CD14-positive monocyte (primary cell): Measurements from ENCODE around the gene EPO. TPM values are rescaled to one million over a fixed set of nuclear protein-coding genes. Genes with fewer than 3 reads are reported as not detected.

ENCODE experiments used
- DNase-seq, 3 donors: peaks; one replicate each; pipeline ENCODE4 v3.0.0-alpha.2; 2011 to 2022
- H2AFZ ChIP-seq: 2 replicates; pipeline ENCODE4 v1.6.0; 2012; ENCODE audit warnings: mild to moderate bottlenecking, low read depth, low read length, inconsistent platforms; ENCODE audit not compliant: insufficient read depth, poor library complexity, severe bottlenecking
- H3K27ac ChIP-seq, 2 donors: 1 replicate in 1 of 2; 2 replicates in 1 of 2; pipeline ENCODE4 v1.5.1; 2012 to 2013; ENCODE audit warnings: low read length in 2 of 2, control low read depth in 1 of 2, inconsistent platforms in 1 of 2, low read depth in 1 of 2, mild to moderate bottlenecking in 1 of 2
- H3K27me3 ChIP-seq, 2 donors: one replicate each; pipeline versions ENCODE4 v1.6.0 to v1.6.1; 2011 to 2013; ENCODE audit warnings: low read length in 2 of 2; ENCODE audit not compliant: control insufficient read depth in 2 of 2, insufficient read depth in 2 of 2
- H3K36me3 ChIP-seq, 2 donors: replicated peaks in 1 of 2; 1 replicate in 1 of 2; 2 replicates in 1 of 2; pipeline versions ENCODE4 v1.5.1 to v1.6.1; 2012 to 2013; ENCODE audit warnings: low read length in 2 of 2, control low read depth in 1 of 2, inconsistent platforms in 1 of 2, mild to moderate bottlenecking in 1 of 2; ENCODE audit not compliant: insufficient read depth in 2 of 2, control insufficient read depth in 1 of 2
- H3K4me1 ChIP-seq, 2 donors: 1 replicate in 1 of 2; 2 replicates in 1 of 2; pipeline versions ENCODE4 v1.5.1 to v1.6.1; 2012 to 2013; ENCODE audit warnings: low read length in 2 of 2, control low read depth in 1 of 2, inconsistent platforms in 1 of 2, mild to moderate bottlenecking in 1 of 2, moderate library complexity in 1 of 2; ENCODE audit not compliant: insufficient read depth in 2 of 2, control insufficient read depth in 1 of 2
- H3K4me2 ChIP-seq: replicated peaks from 2 replicates; pipeline ENCODE3; 2012; ENCODE audit warnings: low read length, moderate library complexity, mild to moderate bottlenecking; ENCODE audit not compliant: poor library complexity, severe bottlenecking; ENCODE audit errors: extremely low read depth
- H3K4me3 ChIP-seq, 3 experiments: fragments of 200-600 bp in 1 of 3; sonication (generic) in 1 of 3; replicated peaks in 1 of 3; 1 replicate in 2 of 3; 2 replicates in 1 of 3; pipeline ENCODE4 v1.5.1; 2011 to 2013; ENCODE audit warnings: low read length in 3 of 3, mild to moderate bottlenecking in 3 of 3, control low read depth in 2 of 3, low read depth in 2 of 3, inconsistent platforms in 1 of 3, moderate library complexity in 1 of 3
- H3K79me2 ChIP-seq: 2 replicates; pipeline ENCODE4 v1.6.0; 2012; ENCODE audit warnings: mild to moderate bottlenecking, control low read depth, inconsistent platforms, low read length, moderate library complexity; ENCODE audit not compliant: insufficient read depth
- H3K9ac ChIP-seq: 2 replicates; pipeline ENCODE4 v1.6.0; 2017; ENCODE audit warnings: low read length, mild to moderate bottlenecking; ENCODE audit not compliant: insufficient read depth, poor library complexity, severe bottlenecking
- H3K9me3 ChIP-seq, 2 donors: replicated peaks in 1 of 2; 1 replicate in 1 of 2; 2 replicates in 1 of 2; pipeline versions ENCODE4 v1.5.1 to v1.6.1; 2012 to 2013; ENCODE audit warnings: low read length in 2 of 2, control low read depth in 1 of 2; ENCODE audit not compliant: control insufficient read depth in 1 of 2, insufficient read depth in 1 of 2
- H4K20me1 ChIP-seq: 2 replicates; pipeline ENCODE4 v1.6.0; 2012; ENCODE audit warnings: mild to moderate bottlenecking, low read length, control low read depth, moderate library complexity; ENCODE audit not compliant: insufficient read depth
- H3K27ac Mint-ChIP-seq, 7 donors: one replicate each; pipeline ENCODE4 v1.8.0; 2020; ENCODE audit warnings: mild to moderate bottlenecking in 7 of 7, mixed read lengths in 7 of 7, moderate library complexity in 6 of 7, inconsistent platforms in 2 of 7
- H3K27me3 Mint-ChIP-seq, 3 donors: one replicate each; pipeline ENCODE4 v1.8.0; 2021 to 2022; ENCODE audit warnings: low read depth in 3 of 3, mild to moderate bottlenecking in 3 of 3, mixed read lengths in 3 of 3, moderate library complexity in 3 of 3, inconsistent platforms in 1 of 3
- H3K36me3 Mint-ChIP-seq, 2 donors: one replicate each; pipeline ENCODE4 v1.8.0; 2020; ENCODE audit warnings: mixed read lengths in 2 of 2, inconsistent platforms in 1 of 2, mild to moderate bottlenecking in 1 of 2
- H3K4me1 Mint-ChIP-seq: one replicate; pipeline ENCODE4 v1.8.0; 2020; ENCODE audit warnings: mild to moderate bottlenecking, mixed read lengths
- H3K4me3 Mint-ChIP-seq, 2 donors: one replicate each; pipeline ENCODE4 v1.8.0; 2020; ENCODE audit warnings: mild to moderate bottlenecking in 2 of 2, mixed read lengths in 2 of 2, moderate library complexity in 1 of 2
- H3K9me3 Mint-ChIP-seq, 7 donors: one replicate each; pipeline ENCODE4 v1.8.0; 2020 to 2022; ENCODE audit warnings: mixed read lengths in 7 of 7, mild to moderate bottlenecking in 6 of 7, moderate library complexity in 6 of 7, inconsistent platforms in 2 of 7
- WGBS: methylation state at CpG from one replicate; pipeline ENCODE4 v1.1.5; 2013; ENCODE audit warnings: missing lambda C conversion rate; ENCODE audit not compliant: insufficient coverage; 5-methylcytosine and 5-hydroxymethylcytosine counted together
- intact Hi-C, 2 donors: fragments of 100-400 bp; cut with micrococcal nuclease; formaldehyde crosslinking; loops; one replicate each; pipeline versions ENCODE4 v1.15.0 to v1.15.1; 2023
- polyA plus RNA-seq, 3 donors: library from polyadenylated mRNA; depleted of rRNA in 1 of 3; unstranded in 2 of 3; stranded (reverse) in 1 of 3; fragments of 300-500 nt in 2 of 3; fragments of >200 nt in 1 of 3; fragmentation: Illumina TruSeq in 2 of 3; gene quantifications; 1 replicate in 2 of 3; 2 replicates in 1 of 3; pipeline ENCODE4 v1.2.3, GENCODE V29; 2012 to 2021
- TF ChIP-seq, protein P1 (sequence below): fragments of 200-600 bp; IDR thresholded peaks from one replicate; pipeline ENCODE4 v1.8.0; 2022; ENCODE audit warnings: antibody characterized with exemption, mild to moderate bottlenecking

EPO gene
- polyA plus RNA-seq, 3 donors = not detected

- Histone ChIP-seq H3K4me3 (no peak overlapping the region), H3K4me2 (no peak overlapping the region), H3K36me3 (peaks cover 43 to 57% of the 10 kb centered on the region in 2 donors), H3K4me1 (peaks cover 24 to 30% of the 10 kb centered on the region in 2 donors), H4K20me1 (peaks cover 91% of the 10 kb centered on the region), H3K79me2 (peaks cover 61% of the 10 kb centered on the region), H3K9me3 (no peaks in the 10 kb centered on the region), H3K9ac (no peak overlapping the region), H3K27ac (peak overlapping the region in 1 of 2 donors; percentile 18), H2AFZ (no peak overlapping the region), H3K27me3 (no peaks in the 10 kb centered on the region)
- intact Hi-C loops = loop anchor here in 1 of 2 donors (2.0 kb wide), 1 partner anchor 85 kb away; no protein-coding TSS in a partner anchor
- H3K27me3 Mint-ChIP-seq = peaks cover 0 to 3% (median 0%) of the 10 kb centered on the region in 3 donors
- H3K9me3 Mint-ChIP-seq = no peaks in the 10 kb centered on the region
- no peak for DNase-seq
- peaks cover 23% of the 10 kb centered on the region for H3K4me1 Mint-ChIP-seq
- H3K27ac Mint-ChIP-seq = peak overlapping the region in 3 of 7 donors; percentile 21 to 81 (median 55)
- H3K4me3 Mint-ChIP-seq = no peak overlapping the region
- peaks cover 38 to 52% of the 10 kb centered on the region in 2 donors for H3K36me3 Mint-ChIP-seq
- TF ChIP-seq, protein P1, sequence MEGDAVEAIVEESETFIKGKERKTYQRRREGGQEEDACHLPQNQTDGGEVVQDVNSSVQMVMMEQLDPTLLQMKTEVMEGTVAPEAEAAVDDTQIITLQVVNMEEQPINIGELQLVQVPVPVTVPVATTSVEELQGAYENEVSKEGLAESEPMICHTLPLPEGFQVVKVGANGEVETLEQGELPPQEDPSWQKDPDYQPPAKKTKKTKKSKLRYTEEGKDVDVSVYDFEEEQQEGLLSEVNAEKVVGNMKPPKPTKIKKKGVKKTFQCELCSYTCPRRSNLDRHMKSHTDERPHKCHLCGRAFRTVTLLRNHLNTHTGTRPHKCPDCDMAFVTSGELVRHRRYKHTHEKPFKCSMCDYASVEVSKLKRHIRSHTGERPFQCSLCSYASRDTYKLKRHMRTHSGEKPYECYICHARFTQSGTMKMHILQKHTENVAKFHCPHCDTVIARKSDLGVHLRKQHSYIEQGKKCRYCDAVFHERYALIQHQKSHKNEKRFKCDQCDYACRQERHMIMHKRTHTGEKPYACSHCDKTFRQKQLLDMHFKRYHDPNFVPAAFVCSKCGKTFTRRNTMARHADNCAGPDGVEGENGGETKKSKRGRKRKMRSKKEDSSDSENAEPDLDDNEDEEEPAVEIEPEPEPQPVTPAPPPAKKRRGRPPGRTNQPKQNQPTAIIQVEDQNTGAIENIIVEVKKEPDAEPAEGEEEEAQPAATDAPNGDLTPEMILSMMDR = no peak
- WGBS = 92% methylated on average over 13 of the region's 18 CpGs
Measured at GRCh38 chr7:100689230-100690135, 30.8 kb upstream of the EPO start.

DNA sequence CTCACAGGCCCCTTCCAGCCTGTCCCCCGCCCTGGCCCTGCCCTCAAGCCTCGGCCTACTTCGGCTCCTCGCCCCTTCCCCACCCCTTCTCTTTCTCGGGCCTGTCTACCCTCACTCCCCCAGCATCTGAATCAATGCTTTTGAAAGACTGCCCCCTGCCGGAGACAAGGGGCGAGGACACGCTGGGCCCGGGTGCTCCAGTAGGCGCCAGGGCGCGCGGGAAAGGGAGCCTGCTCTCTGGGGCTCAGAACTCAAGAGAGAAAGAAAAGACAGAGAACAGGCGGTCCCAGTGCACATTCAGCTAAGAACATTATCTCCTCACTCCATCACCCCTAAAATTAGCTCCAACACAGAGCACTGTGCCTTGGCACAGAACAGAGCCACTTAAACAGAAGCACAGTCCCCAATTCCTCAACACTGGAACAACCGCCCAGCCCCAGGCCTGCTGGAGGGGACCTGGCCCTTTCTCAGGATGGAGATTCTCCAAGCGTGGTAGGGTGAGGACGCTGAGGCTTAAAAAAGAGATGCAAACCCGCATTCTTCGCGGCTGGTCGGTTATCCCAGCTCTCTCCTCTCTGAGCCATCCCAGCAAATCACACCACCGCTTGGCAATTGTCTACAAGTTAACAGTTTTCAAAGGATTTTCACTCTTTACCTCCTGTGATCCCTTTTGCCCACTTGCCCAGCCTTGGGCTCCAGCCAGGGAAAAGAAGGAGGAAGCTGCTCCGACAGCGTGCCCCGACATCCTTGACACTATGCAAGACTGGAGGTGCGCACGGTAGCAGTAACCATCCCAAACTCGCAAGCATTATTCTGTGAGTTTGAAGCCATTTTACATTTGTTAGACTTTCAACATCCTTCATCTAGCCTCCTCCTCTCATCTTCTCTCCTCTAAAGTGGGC, 28.3 kb upstream of the EPO start:
- H3K27ac ChIP-seq = no peak overlapping the region
- H3K4me3 ChIP-seq = peak overlapping the region in 1 of 3 experiments; percentile 79
- H3K4me1 ChIP-seq = peaks cover 28 to 35% of the 10 kb centered on the region in 2 donors
- H3K79me2 ChIP-seq = peaks cover 61% of the 10 kb centered on the region
- Mint-ChIP-seq H3K9me3 (no peaks in the 10 kb centered on the region), H3K27ac (peak overlapping the region in 1 of 7 donors; percentile 58), H3K27me3 (peaks cover 12 to 18% (median 15%) of the 10 kb centered on the region in 3 donors), H3K4me1 (peaks cover 23% of the 10 kb centered on the region), H3K4me3 (peak overlapping the region; percentile 94 to 98), H3K36me3 (peaks cover 20 to 28% of the 10 kb centered on the region in 2 donors)
- no peak overlapping the region for H2AFZ ChIP-seq
- peaks cover 66% of the 10 kb centered on the region for H4K20me1 ChIP-seq
- H3K4me2 ChIP-seq = peak overlapping the region; percentile 89
- H3K36me3 ChIP-seq = peaks cover 19 to 33% of the 10 kb centered on the region in 2 donors
- H3K9me3 ChIP-seq = no peaks in the 10 kb centered on the region
- no peak overlapping the region for H3K9ac ChIP-seq
- intact Hi-C loops = loop anchor here in 1 of 2 donors (2.0 kb wide), 1 partner anchor 87 kb away; no protein-coding TSS in a partner anchor
- H3K27me3 ChIP-seq = peaks cover 0 to 18% of the 10 kb centered on the region in 2 donors
- TF ChIP-seq, protein P1 = peak; percentile 82
- 12% methylated on average over 15 of the region's 28 CpGs for whole genome bisulfite sequencing
- peak; percentile 64 to 75 (median 66) for DNase-seq
